ENCODE results near the gene ZNF174.

DNA sequence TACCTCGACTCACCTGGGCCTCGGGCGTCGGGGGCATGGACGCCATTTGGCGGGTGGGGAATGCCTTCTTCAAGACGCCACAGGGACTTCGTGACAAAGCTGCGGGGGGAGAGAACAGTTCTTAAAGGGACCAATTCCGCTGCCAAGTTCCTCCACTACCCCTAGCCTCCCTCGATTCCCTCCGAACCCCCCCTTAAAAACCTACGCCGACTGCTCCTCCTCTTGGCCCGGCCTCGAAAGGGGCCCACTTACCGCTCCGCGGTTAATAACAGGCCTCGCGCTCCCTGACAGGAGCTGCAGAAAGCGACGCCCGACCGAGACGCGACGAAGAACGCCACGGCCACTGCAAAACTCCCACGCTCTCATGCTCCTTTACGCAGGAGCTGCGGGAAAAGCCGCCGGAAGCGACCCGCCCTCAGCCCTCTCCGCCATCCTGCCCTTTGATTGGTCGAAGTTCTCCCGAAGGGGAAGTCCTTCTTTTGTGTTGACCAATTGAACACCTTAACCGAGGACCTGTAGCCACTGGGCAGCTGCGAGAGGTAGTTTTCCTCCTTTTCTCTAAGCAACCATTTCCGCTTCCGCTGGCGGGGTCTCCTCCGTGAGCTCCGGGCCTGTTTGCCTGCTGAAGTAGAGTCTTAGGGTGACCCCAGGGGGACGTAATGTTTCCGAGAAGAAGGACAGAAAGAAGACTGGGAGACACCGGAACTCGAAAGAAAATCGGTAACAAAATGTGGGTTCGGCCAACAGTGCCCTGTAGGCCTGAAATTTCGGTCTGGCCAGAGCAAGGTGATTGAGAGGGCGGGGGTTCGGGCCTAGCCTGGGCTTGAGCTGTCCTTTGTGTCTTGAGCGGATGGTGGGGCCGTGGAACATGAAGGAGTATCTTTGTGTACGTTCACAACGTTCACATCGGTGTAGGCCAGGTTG is 42.4 kb downstream of the ZNF174 start, which contains the start of the genes NAA60 and ZNF597:
- TF ChIP-seq EZH2 (IDR thresholded peaks at IDR 0.05) (no peak), CTCF (IDR thresholded peaks at IDR 0.05 in 2 of 3, conservative IDR thresholded peaks at IDR 0.05 in 1 of 3; ENCODE audit: borderline replicate concordance in 1 of 3, insufficient read depth in 1 of 3, low read depth in 2 of 3, low read length in 2 of 3) (no peak), FOSL1 (IDR thresholded peaks at IDR 0.05; ENCODE audit: low read depth) (no peak)
